Activated CD8-positive, alpha-beta memory T cell treated with anti-CD3 and anti-CD28 coated beads for 24 hours (primary cell): Measurements from ENCODE around the gene TUBB.
"Not testable (repeated sequence)": the region's sequence is repeated elsewhere in the genome, so short reads cannot be mapped to it uniquely, and the experiment has no call there.

Experiments
- DNase-seq: peaks from one replicate; pipeline ENCODE4 v3.0.0-alpha.2; 2020

Gene TUBB

GRCh38 chr6:30719356-30719755, 796 bp upstream of the TUBB start:
- no peak for DNase-seq

DNA sequence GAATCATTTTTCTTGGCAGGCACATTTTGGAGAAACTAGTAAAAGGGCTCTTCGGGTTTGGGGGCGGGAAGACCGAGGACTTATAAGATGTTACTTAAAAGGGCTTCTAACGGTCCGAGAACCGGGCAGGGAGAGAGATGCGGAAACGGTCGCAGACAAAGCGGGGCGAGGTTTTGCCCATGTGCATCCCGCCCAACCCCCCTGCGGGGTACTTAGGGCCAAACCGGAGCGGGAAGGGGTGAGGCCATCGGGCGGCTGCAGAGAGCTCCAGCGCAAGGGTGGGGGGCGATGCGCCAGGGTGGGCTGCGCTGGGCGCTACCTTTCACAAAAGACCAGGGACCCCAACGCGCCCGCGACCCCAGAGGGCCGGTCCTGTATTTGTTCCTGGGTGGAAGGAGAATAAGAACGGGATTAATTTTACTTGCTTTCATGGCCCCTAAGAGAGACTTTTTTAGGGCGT, 616 bp downstream of the TUBB start:
- DNase-seq = peak; percentile 89

DNA sequence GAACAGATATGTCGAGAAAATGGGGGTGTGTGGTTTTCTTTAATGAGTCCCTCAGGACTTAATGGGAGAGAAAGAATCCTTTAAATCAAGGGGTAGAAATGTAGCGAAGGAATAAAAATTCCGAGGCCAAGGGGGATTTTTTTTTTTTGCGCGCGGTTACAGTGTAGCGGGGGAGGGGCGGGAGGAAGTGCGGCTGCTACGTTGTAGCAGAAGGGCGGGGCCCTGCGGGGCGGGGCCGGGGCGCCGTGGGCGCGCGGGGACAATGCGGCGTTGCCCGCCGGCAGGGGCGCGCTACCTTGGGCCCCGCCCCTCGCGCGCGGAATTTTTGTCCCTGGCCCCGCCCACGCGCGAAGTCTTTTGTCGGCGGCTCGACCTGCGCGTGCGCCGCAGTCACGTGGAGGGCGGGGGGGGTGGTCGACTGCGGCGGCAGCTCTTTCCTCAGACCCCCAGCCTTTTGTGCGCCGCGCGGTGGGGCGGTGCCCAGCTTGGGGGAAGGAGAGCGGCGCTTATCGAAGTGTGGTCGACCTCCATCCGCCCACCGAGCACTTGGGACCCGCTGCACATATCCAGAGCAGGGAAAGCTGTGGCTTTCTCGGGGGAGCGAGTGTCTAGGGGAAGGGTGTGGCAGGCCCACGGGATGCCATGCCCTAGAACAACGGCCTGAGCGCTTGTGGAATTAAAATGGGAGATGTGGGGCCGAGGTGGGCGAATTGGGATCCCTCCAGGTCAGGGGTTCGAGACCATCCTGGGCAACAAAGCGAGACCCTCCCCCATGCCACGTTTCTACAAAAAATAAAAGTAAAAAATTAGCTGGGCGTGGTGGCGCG, 1.3 kb downstream of the TUBB start:
- peak; percentile 98 for DNase-seq

DNA sequence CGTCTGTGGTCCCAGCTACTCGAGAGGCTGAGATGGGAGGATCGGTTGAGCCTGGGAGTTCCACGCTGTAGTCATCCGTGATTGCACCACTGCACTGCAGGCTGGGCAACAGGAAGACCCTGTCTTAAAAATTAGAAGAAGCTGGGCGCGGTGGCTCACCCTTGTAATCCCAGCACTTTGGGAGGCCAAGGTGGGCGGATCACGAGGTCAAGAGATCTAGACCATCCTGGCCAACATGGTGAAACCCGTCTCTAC, 1.8 kb downstream of the TUBB start:
- peak; percentile 72 for DNase-seq

DNA sequence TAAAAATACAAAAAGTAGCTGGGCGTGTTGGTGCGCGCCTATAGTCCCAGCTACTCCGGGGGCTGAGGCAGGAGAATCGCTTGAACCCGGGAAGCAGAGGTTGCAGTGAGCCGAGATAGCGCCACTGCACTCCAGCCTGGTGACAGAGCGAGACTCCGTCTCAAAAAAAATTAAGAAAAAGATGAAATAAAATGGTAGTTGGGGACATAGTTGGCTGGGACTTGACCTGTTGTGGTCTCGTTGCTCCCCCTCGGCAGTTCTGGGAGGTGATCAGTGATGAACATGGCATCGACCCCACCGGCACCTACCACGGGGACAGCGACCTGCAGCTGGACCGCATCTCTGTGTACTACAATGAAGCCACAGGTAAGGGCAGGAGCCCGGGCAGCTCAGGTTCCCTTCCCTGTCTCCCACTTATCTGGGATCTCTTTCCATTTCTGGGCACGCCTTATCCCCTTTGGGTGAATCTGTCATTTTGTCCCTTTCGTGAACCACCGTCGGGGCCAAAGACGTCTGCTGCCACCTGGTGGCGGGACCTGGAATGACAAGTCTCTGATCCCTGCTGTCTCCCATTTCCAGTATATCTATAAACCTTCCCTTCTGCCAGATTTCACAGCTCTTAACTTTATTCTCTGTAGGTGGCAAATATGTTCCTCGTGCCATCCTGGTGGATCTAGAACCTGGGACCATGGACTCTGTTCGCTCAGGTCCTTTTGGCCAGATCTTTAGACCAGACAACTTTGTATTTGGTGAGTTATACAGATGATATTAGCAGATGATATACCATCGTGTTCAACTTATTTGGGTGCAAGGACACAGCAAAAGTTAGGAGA, 2.3 kb downstream of the TUBB start:
- DNase-seq = peak; percentile 96

DNA sequence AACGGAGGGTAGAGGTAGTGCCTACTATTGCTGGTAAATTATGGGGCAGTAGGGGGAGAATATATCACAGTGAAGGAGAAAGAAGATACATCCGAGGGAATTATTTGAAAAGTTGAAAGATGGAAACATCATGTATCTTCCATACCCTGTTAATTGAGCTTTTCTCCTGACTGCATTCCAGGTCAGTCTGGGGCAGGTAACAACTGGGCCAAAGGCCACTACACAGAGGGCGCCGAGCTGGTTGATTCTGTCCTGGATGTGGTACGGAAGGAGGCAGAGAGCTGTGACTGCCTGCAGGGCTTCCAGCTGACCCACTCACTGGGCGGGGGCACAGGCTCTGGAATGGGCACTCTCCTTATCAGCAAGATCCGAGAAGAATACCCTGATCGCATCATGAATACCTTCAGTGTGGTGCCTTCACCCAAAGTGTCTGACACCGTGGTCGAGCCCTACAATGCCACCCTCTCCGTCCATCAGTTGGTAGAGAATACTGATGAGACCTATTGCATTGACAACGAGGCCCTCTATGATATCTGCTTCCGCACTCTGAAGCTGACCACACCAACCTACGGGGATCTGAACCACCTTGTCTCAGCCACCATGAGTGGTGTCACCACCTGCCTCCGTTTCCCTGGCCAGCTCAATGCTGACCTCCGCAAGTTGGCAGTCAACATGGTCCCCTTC, 3.1 kb downstream of the TUBB start:
- not testable (repeated sequence) for DNase-seq

DNA sequence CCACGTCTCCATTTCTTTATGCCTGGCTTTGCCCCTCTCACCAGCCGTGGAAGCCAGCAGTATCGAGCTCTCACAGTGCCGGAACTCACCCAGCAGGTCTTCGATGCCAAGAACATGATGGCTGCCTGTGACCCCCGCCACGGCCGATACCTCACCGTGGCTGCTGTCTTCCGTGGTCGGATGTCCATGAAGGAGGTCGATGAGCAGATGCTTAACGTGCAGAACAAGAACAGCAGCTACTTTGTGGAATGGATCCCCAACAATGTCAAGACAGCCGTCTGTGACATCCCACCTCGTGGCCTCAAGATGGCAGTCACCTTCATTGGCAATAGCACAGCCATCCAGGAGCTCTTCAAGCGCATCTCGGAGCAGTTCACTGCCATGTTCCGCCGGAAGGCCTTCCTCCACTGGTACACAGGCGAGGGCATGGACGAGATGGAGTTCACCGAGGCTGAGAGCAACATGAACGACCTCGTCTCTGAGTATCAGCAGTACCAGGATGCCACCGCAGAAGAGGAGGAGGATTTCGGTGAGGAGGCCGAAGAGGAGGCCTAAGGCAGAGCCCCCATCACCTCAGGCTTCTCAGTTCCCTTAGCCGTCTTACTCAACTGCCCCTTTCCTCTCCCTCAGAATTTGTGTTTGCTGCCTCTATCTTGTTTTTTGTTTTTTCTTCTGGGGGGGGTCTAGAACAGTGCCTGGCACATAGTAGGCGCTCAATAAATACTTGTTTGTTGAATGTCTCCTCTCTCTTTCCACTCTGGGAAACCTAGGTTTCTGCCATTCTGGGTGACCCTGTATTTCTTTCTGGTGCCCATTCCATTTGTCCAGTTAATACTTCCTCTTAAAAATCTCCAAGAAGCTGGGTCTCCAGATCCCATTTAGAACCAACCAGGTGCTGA, 3.9 kb downstream of the TUBB start:
- DNase-seq = not testable (repeated sequence)

DNA sequence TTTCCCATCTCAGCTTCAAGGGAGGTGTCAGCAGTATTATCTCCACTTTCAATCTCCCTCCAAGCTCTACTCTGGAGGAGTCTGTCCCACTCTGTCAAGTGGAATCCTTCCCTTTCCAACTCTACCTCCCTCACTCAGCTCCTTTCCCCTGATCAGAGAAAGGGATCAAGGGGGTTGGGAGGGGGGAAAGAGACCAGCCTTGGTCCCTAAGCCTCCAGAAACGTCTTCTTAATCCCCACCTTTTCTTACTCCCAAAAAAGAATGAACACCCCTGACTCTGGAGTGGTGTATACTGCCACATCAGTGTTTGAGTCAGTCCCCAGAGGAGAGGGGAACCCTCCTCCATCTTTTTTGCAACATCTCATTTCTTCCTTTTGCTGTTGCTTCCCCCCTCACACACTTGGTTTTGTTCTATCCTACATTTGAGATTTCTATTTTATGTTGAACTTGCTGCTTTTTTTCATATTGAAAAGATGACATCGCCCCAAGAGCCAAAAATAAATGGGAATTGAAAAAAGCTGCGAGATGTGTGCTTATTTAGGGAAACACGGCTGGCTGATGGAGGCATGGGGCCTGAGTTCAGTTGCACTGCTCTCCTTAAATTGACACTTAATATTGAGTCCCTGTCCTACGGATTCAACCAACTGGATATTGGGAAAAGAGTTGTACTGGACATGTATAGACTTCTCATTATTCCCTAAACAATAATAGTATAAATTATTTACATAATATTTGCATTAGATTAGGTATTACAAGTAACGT, 4.9 kb downstream of the TUBB start:
- DNase-seq = no peak

GRCh38 chr6:30725713-30726505, 5.8 kb downstream of the TUBB start:
- peak; percentile 73 for DNase-seq

GRCh38 chr6:30726506-30727413, 6.6 kb downstream of the TUBB start:
- peak; percentile 64 for DNase-seq

GRCh38 chr6:30727920-30728553, 7.9 kb downstream of the TUBB start:
- DNase-seq = no peak

DNA sequence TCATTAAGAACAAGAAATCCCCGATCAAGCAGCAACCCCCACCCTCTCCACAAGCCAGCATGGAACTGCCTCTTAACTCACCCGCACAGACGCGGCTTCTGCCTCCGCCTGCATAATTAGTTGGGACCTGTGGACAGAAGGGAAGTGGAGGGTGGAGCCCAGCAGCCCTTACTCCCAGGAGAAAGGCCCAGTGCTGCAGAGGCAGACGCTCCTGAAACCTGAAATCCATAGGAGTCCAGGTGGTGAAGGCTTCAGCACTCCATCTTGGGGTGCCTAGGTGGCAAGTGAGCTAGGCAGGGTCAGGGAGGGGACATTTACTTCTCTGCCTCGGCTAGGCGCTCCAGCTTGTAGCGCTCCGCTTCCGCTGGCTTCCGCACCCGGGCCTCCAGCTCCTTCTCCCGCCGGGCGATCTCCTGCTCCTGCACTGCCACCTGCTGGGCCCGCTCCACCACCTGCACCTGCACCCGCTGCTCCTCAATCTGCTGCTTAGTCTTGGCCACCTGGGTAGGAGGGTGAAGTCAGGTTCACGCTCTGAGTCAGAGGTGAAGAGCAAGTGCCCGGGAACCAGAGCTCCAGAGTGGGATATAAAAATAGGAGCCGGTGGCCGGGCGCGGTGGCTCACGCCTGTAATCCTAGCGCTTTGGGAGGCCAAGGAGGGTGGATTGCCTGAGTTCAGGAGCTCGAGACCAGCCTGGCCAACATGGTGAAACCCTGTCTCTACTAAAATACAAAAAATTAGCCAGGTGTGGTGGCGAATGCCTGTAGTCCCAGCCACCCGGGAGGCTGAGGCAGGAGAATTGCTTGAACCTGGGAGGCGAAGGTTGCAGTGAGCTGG, 10.7 kb downstream of the TUBB start:
- peak; percentile 91 for DNase-seq

DNA sequence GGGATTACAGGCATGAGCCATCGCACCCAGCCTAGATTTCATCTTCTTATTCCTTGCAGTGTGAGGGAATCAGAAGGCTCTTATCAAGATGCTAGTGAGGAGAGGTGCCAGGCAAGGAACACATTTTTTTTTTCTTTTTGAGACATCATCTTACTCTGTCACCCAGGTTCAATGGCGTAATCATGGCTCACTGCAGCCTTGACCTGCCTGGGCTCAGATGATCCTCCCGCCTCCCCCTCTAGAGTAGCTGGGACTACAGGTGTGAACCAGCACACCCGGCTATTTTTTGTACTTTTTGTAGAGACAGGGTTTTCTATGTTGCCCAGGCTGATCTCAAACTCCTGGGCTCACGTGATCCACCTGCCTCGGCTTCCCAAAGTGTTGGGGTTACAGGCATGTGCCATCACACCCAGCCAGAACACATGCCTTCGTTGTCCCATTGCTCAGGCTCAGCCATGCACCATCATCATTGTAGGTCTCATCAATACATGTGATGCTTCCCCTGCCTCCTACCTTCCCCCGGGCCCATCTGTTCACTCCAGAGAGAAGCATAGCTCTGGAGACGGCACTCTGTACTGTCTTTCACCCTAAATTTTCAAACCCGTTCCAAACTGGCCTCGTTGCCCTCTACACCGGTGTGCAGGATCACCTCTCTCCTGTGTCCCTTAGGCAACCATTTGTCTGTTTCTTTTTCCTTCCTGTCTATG, 12.2 kb downstream of the TUBB start:
- DNase-seq = no peak

- DNase-seq = no peak
Observed at GRCh38 chr6:30735668-30736314, 15.6 kb downstream of the TUBB start.

DNA sequence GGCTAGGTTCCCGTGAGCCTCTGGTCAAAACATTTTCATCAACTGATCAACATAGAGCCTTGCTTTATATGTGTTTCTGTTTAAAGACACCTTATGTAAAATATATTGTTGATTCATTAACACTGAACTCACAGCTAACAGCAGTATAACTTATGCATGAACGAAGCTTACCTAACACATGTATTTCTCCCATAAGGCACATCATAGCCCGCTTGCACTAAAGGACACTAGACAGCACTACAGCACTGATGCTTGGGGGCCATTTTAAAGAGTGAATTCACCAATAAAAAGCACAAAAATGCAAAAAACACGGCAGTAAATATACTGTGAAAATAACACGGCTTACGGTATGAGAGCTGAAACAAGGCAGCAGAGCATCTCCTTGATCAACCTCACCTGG, 18.4 kb downstream of the TUBB start:
- no peak for DNase-seq

- DNase-seq = no peak
Observed at GRCh38 chr6:30740540-30740870, 20.4 kb downstream of the TUBB start.

DNA sequence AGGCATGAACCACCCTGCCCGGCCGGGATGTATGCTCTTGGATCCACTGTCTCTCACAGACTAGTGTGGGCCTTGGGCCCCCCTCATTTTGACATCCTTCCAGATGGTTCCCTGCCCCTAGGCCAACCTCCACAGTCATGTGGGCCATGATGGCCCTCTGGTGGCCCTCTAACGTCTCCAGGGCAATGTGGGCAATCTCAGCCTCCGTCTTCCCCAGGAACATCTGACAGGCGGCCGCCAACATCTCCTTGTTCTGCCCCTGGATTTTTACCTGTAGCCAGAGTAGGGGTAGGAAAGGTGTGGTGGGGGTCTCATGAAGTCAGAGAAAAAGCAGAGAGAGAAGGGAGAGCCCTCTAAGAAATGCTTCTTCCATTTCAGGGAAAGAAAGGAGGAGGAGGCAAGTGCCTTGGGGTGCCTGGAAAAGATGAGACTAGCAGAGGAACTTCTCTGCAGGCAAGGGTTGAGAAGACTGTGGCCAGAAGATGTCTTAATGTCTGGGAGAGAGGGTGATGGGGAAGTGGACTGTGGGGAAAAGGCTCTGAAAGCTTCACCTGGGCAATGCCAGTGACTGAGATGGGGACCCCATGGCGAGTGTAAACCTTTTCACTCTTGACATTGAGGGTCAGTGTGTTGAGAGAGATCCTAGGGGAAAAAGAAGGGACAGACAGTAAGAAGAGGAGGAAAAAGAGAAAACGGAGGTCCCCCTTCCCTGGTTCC, 21.1 kb downstream of the TUBB start:
- DNase-seq = peak; percentile 73
